HG02763 (cell line): ENCODE results near the gene SLC12A8.

ENCODE experiments used
- ATAC-seq: cut with Tn5 transposase; IDR thresholded peaks from one replicate; pipeline ENCODE4 v1.9.1; 2021; ENCODE audit warnings: mild to moderate bottlenecking, moderate library complexity; ENCODE audit not compliant: unreplicated experiment

SLC12A8 gene

GRCh38 chr3:125212509-125213363 lies at the start of gene SLC12A8:
Gene SLC12A8, minus strand, starts transcription at chr3:125212748. Its CDS starts 1,399 bp downstream, at chr3:125211349.
- ATAC-seq = no peak

- no peak for ATAC-seq
Measured at GRCh38 chr3:125262161-125262560, 49.6 kb upstream of the SLC12A8 start.

DNA sequence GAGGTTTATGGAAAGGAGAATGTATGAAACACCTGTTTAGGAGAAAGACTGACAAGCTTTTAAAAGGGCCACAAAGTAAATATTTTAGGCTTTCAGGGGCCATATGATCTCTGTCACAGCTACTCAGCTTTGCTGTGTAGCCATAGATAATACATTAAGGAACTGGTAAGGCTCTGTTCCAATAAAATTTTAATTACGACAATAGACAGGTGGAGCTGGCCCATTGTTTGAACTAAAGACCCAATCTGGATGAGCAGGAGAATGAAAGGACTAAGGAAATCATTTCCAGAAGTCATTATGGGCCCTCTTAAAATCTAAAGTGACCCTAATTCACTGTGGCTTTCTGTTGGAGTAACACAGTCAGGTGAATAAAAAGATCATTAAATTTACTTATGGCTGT lies 48.5 kb upstream of the SLC12A8 start:
- no peak for ATAC-seq

DNA sequence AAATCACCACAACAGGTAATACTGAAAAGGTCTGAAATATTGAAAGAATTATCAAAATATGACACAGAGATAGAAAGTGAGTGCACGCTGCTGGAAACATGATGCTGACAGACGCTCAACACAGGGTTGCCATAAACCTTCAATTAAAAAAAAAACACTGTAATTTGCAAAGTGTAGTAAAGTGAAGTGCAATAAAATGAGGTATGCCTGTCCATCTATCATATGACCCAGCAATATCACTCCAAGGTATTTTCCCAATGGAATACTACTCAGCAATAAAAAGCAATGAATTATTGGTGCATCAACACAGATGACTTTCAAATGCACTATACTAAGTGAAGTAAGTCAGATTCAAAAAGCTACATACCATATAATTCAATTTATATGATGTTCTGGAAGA lies 47.6 kb upstream of the SLC12A8 start:
- ATAC-seq = no peak

DNA sequence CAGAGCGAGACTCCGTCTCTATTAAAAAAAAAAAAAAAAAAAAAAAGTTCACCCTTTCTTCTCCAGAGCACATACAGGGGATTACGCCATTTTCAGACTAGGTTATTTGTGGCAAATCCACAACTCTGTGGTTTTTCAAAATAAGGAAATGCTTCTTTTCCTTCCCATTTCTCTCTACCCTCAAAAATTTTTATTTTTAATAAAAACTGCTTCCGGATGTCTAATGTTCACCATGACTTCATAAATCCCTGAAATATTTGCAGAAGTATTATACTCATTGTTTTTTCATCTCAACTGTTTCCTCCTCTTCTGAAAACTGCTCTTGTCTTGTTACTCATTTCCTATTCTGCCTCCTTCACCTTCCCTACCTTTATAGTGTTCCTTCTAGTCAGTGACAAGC lies 45.0 kb upstream of the SLC12A8 start:
- no peak for ATAC-seq

DNA sequence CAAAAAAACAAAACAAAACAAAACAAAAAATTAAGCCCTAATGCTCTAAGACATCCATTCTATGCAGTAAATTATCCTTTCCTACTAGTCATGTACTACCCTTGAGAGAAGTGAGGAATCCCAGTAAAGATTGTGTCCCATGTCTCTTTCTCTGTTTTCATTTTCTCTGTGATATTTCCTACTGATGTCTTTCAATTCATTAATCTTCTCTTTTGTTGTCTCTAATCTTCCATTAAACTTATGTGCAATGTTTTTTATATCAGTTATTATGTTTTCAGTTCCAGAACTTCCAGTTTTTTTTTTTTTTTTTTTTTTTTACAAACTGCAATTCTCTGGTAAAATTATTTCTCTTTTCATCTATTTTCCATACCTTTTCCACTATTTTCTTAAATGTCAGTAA lies 44.1 kb upstream of the SLC12A8 start:
- ATAC-seq = no peak

DNA sequence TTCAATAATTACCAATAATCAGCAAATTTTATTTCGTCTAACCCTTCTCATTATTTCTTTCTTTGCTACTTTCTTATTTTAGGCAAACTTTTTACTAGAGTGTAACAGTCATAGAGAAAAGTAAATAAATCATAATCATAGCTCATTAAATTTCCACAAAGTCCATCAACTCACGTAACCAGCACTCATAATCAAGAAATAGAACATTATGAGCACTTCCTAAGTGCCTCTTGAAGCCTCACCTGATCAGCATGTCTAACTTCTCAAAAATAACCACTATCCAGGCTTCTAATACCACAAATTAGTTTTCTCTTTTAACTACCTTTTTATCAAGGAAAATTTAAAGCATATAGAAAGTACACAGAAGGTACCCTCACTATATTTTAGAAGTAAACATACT lies 38.4 kb upstream of the SLC12A8 start:
- ATAC-seq = no peak

DNA sequence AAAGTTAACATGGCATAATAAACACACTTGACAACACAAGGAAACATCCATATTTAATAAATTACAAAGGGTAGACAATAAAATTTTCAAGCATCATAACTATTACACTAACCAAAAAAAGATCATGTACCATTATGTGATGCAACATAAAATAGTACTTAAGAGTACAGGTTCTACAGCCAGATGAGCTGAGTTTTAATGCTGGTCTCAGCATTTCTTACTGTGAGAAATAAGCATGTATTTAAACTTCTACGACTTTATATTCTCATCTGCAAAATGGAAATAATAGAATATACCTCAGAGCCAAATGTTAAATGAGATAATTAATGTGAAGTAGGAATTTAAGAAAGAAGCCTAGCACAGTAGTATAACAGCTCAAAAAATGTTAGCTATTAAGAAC lies 33.7 kb upstream of the SLC12A8 start:
- ATAC-seq = no peak

DNA sequence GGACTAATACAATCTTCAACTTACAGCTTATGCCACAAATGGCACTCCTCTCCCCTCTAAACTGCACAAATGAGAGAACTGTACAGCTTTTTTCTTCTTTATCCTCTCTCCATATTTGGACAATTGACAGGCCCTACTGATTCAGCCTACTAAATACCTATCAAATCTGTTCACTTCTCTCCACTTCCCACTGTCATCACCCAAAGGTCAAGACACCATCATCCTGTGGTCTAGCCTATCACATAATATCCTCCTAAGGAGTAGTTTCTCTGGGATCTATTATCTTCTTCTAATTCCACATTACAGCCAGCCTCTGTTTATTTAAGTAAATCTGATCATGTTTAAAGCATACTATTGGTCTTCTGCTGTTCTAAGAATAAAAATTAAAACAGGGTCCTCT lies 33.0 kb upstream of the SLC12A8 start:
- ATAC-seq = no peak

DNA sequence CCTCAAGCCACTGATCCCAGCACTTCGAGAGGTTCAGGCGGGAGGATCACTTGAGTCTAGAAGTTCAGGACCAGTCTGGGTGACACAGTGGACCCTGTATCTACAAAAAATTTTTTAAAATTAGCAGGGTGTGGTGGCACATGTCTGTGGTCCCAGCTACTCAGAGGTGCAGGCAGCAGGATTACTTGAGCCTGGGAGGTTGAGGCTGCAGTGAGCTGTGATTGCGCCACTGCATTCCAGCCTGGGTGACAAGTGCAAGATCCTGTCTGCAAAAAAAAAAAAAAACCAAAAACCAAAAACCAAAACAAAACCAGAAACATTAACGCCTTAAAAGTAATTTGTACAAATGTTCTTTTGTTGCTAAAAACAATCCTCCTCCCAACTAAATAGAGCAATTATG lies 27.9 kb upstream of the SLC12A8 start:
- ATAC-seq = no peak

DNA sequence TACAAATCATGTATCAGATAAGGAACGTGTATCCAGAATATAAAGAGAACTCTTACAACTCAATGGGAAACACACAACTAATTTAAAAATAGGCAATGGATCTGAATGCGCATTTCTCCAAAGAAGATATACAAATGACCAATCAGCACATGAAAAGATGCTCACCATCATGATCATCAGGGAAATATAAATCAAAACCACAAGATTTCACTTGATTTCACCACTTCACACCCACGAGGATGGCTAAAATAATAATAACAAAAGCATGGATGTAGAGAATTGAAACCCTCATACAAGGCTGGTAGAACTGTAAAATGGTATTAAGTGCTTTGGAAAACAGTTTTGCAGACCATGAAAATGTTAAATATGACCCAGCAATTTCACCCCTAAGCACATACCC lies 26.7 kb upstream of the SLC12A8 start:
- no peak for ATAC-seq

DNA sequence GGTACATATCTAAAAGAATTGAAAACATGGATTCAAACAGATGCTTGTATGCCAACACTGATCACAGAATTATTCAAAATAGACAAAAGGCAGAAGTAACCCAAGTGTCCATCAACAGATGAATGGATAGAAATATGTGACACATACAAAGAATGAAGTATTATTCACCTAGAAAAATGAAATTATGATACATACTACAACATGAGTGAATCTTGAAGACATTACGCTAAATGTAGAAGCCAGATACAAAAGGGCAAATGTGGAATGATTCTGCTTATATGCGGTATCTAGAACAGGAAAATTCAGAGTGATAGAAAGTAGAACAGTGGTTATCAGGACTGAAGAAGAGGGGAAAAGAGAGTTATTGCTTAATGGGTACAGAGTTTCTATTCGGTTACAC lies 26.2 kb upstream of the SLC12A8 start:
- ATAC-seq = no peak

- no peak for ATAC-seq
Measured at GRCh38 chr3:125236331-125236903, 23.9 kb upstream of the SLC12A8 start.

DNA sequence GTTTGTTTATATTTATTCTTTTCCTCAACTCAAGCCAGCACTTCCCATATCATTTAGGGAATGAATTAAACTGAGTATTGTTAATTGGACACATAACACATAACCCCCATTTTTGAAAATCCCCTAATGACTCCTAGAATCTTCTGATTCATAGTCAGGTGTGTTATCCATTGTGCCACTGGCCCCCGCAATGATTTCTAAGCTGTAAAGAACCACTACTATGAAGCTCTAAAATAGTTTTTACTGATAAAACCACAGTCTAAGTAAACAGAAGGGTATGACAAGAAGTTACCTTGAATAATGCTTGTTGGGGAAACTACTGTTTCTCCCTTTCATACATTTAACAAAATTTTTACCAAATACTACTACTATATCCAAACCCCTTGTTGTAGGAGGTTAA lies 22.3 kb upstream of the SLC12A8 start:
- no peak for ATAC-seq

GRCh38 chr3:125232401-125232800 lies 19.9 kb upstream of the SLC12A8 start:
- no peak for ATAC-seq

DNA sequence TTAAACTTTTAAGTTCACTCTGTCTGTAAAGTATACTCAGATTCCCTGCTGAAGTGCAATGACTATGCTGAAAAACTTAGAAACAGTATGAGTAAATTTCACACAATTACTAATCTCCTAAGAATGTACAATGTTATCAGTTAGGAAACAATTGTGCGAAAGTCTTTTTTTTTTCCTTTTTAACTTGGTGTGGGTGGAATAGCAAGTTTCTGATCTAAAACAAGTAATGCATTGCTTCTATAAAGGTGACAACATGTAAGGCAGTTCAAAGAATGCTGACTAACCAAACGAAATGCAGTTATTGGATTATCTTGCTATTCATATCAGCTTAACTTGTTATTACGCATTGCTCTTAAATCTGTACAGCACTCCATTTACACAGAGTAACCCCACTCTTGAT lies 19.3 kb upstream of the SLC12A8 start:
- no peak for ATAC-seq

GRCh38 chr3:125229707-125230106 lies 17.2 kb upstream of the SLC12A8 start:
- no peak for ATAC-seq

DNA sequence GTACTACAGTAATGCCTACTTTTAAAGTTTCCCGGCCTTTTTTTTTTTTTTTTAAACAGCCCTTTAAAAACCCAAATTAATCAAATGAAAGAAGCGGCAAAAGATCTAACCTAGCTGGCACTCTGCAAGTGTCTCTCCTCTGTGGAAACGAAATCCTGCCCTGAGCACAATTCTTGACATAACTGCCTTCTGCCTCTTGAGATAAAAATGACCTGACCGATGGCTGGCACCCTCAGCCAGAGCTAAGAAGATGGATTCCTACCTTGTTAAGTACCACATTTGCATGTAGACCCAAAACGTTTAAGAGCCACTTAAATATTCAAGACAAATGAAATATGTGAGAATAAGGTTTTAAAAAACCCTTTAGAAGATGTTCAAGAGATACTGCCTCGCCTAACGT lies 16.6 kb upstream of the SLC12A8 start:
- no peak for ATAC-seq

- no peak for ATAC-seq
Measured at GRCh38 chr3:125221831-125222230, 9.3 kb upstream of the SLC12A8 start.

DNA sequence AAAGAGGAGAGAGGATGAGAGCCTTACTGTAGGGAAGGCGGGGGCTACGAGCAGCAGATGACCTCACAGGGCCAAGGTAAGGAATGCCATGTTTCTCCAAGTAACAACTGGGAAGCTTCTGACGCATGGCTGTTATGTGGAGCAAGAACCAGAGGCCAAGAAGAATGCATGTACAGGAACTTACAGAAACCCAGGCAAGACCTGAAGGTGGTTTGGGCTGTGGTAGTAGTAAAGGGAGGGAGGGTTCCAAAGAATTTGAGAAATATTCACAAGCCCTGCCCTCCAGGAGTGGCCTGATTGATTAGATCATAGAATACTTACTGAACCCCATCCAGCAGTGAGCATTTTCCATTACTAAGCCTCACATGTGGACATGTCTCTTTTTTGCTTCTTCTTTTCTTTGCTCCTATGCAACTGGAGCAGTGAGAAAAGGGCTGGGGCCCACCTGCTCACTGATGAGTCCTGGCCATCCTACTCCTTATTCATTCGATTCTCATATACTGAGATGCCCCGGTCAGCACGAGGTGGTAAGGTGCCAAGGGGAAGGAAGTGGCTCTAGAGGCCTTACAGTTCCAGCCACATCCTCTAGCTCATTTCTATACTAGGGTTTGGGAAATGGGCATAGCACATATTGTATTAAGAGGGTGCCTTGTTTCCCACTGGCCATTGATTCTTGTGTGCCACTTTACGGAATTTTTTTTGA lies 8.3 kb upstream of the SLC12A8 start:
- no peak for ATAC-seq

DNA sequence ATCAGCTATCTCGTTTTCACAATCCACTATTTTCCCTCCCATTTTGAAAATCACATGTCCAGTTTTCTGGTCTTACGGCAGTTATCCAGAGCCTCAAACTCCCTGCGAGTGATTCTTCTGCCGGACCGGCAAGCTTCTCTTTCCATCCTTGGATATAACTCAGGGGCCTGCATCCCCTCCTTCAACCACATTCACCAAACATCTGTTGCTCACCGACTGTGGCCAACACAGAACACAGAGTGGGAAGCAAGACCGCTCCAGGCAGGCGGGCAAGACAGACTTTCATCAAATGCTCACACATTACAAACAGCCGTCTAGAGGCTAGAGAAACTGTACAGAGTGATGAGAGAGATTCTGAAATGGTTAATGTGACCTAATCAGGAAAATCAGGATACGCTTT lies 7.6 kb upstream of the SLC12A8 start:
- ATAC-seq = no peak

GRCh38 chr3:125219261-125219701 lies 6.7 kb upstream of the SLC12A8 start:
- ATAC-seq = no peak
